ENCODE results near the gene CHCHD4.

GRCh38 chr3:14122301-14122700 lies 2.4 kb downstream of the CHCHD4 start:
- TF ChIP-seq POLR2AphosphoS5 (IDR thresholded peaks at IDR 0.05) (no peak), CTCF (IDR thresholded peaks at IDR 0.05) (no peak), EP300 (IDR thresholded peaks at IDR 0.05) (no peak), POLR2A (IDR thresholded peaks at IDR 0.05) (no peak)
